IMR-90 (cell line): ENCODE data around the gene FAM168B. TPM values are rescaled to one million over a fixed set of nuclear protein-coding genes. Genes with fewer than 3 reads are reported as not detected.

Experiments
- ATAC-seq: fragments of 200-7000 bp; cut with Tn5 transposase; 2 replicates; pipeline ENCODE4 v1.9.1; 2020; ENCODE audit warnings: low read depth, mild to moderate bottlenecking, moderate library complexity
- BruUV-seq: library from RNA; stranded (reverse); fragments of 400-500 nt; replicated peaks from 2 replicates; lab custom pipeline; 2021; lab: Mats Ljungman, UMichigan
- CTCF ChIA-PET: fragments of 300-600 bp; formaldehyde crosslinking; extraction: SDS; loops from one replicate; lab custom pipeline; 2021; ENCODE audit warnings: antibody characterized with exemption; lab: Yijun Ruan, JAX
- POLR2A ChIA-PET: fragments of 300-600 bp; sonication (Branson Sonifier 250); formaldehyde crosslinking; loops from one replicate; lab custom pipeline; 2022; ENCODE audit warnings: antibody characterized with exemption; ENCODE audit not compliant: unreplicated experiment; lab: Charles Lee
- DNase-seq: peaks from one replicate; pipeline ENCODE4 v3.0.0; 2013
- H2AFZ ChIP-seq: replicated peaks from 2 replicates; pipeline ENCODE3; 2013; ENCODE audit warnings: low read length, mild to moderate bottlenecking; ENCODE audit not compliant: poor library complexity
- H2AK5ac ChIP-seq: 2 replicates; pipeline ENCODE4 v1.6.1; 2013; ENCODE audit warnings: low read depth, low read length, inconsistent platforms
- H2AK9ac ChIP-seq: replicated peaks from 2 replicates; pipeline ENCODE3; 2013; ENCODE audit warnings: mild to moderate bottlenecking, low read depth, low read length, moderate library complexity; ENCODE audit not compliant: poor library complexity
- H2BK120ac ChIP-seq: 2 replicates; pipeline ENCODE4 v1.6.1; 2013; ENCODE audit warnings: low read depth, low read length, inconsistent platforms
- H2BK15ac ChIP-seq: 3 replicates; pipeline ENCODE4 v1.6.1; 2013; ENCODE audit warnings: low read depth, low read length, inconsistent platforms
- H2BK20ac ChIP-seq: 2 replicates; pipeline ENCODE4 v1.6.1; 2013; ENCODE audit warnings: low read depth, mild to moderate bottlenecking, inconsistent platforms, low read length, moderate library complexity
- H2BK5ac ChIP-seq: 2 replicates; pipeline ENCODE4 v1.6.1; 2013; ENCODE audit warnings: mild to moderate bottlenecking, low read depth, low read length, inconsistent platforms; ENCODE audit not compliant: poor library complexity, severe bottlenecking
- H3K14ac ChIP-seq: replicated peaks from 2 replicates; pipeline ENCODE4 v1.6.1; 2013; ENCODE audit warnings: low read depth, low read length, inconsistent platforms
- H3K18ac ChIP-seq: 2 replicates; pipeline ENCODE4 v1.6.1; 2013; ENCODE audit warnings: low read depth, low read length, control low read depth
- H3K23ac ChIP-seq: 2 replicates; pipeline ENCODE4 v1.6.1; 2013; ENCODE audit warnings: low read depth, low read length, inconsistent platforms
- H3K27ac ChIP-seq: 2 replicates; pipeline ENCODE4 v1.5.1; 2013; ENCODE audit warnings: mild to moderate bottlenecking, control low read depth, low read length; ENCODE audit not compliant: insufficient read depth
- H3K27me3 ChIP-seq: 2 replicates; pipeline ENCODE4 v1.6.1; 2013; ENCODE audit warnings: low read length; ENCODE audit not compliant: control insufficient read depth, insufficient read depth
- H3K36me3 ChIP-seq: 2 replicates; pipeline ENCODE4 v1.6.1; 2013; ENCODE audit warnings: low read length, mixed read lengths; ENCODE audit not compliant: control insufficient read depth, insufficient read depth
- H3K4ac ChIP-seq: 2 replicates; pipeline ENCODE4 v1.6.1; 2013; ENCODE audit warnings: low read depth, low read length, inconsistent platforms
- H3K4me1 ChIP-seq: 2 replicates; pipeline ENCODE4 v1.6.1; 2013; ENCODE audit warnings: low read length, mixed read lengths; ENCODE audit not compliant: control insufficient read depth, insufficient read depth
- H3K4me2 ChIP-seq: 2 replicates; pipeline ENCODE4 v1.6.1; 2013; ENCODE audit warnings: low read depth, mild to moderate bottlenecking, control low read depth, low read length, moderate library complexity
- H3K4me3 ChIP-seq: 2 replicates; pipeline ENCODE4 v1.5.1; 2013; ENCODE audit warnings: low read depth, mild to moderate bottlenecking, control low read depth, low read length, moderate library complexity; ENCODE audit not compliant: insufficient read depth
- H3K56ac ChIP-seq: 2 replicates; pipeline ENCODE4 v1.6.1; 2013; ENCODE audit warnings: low read length, inconsistent platforms; ENCODE audit not compliant: insufficient read depth; ENCODE audit errors: extremely low read depth
- H3K79me1 ChIP-seq, 2 experiments: 2 replicates each; pipeline ENCODE4 v1.6.1; 2013; ENCODE audit warnings: low read length in 2 of 2, inconsistent platforms in 1 of 2, low read depth in 1 of 2
- H3K9ac ChIP-seq: 2 replicates; pipeline ENCODE4 v1.6.1; 2013; ENCODE audit warnings: low read depth, low read length, control low read depth
- H3K9me1 ChIP-seq: 2 replicates; pipeline ENCODE4 v1.6.1; 2013; ENCODE audit warnings: low read length, inconsistent platforms; ENCODE audit not compliant: insufficient read depth
- H3K9me3 ChIP-seq: 2 replicates; pipeline ENCODE4 v1.6.1; 2013; ENCODE audit warnings: low read length; ENCODE audit not compliant: control insufficient read depth, insufficient read depth
- H4K20me1 ChIP-seq: 2 replicates; pipeline ENCODE4 v1.6.1; 2013; ENCODE audit warnings: low read length, inconsistent platforms; ENCODE audit not compliant: insufficient read depth
- H4K5ac ChIP-seq: 2 replicates; pipeline ENCODE4 v1.6.1; 2013; ENCODE audit warnings: mild to moderate bottlenecking, low read depth, low read length, control low read depth
- H4K8ac ChIP-seq, 2 experiments: 2 replicates each; pipeline ENCODE4 v1.6.1; 2013; ENCODE audit warnings: low read depth in 2 of 2, low read length in 2 of 2, control low read depth in 1 of 2, inconsistent platforms in 1 of 2
- H4K91ac ChIP-seq: 2 replicates; pipeline ENCODE4 v1.6.1; 2013; ENCODE audit warnings: low read depth, low read length, inconsistent platforms; ENCODE audit not compliant: insufficient read depth
- CEBPB ChIP-seq: IDR thresholded peaks from 2 replicates; pipeline ENCODE4 v1.6.1; 2012; ENCODE audit warnings: low read depth, low read length, improper control_type of control experiment
- CHD1 ChIP-seq: IDR thresholded peaks from 2 replicates; pipeline ENCODE4 v1.6.1; 2012; ENCODE audit warnings: low read depth, low read length, improper control_type of control experiment
- ELK1 ChIP-seq: fragments of 150-350 bp; IDR thresholded peaks from 2 replicates; pipeline ENCODE4 v1.6.1; 2016; ENCODE audit warnings: low read depth, mild to moderate bottlenecking, low read length, moderate library complexity, borderline replicate concordance
- FOS ChIP-seq: fragments of 150-350 bp; IDR thresholded peaks from 2 replicates; pipeline ENCODE4 v1.6.1; 2016; ENCODE audit warnings: low read depth, low read length
- NFE2L2 ChIP-seq: fragments of 150-350 bp; IDR thresholded peaks from 2 replicates; pipeline ENCODE4 v1.6.1; 2016; ENCODE audit warnings: low read depth, mild to moderate bottlenecking, low read length
- POLR2A ChIP-seq: IDR thresholded peaks from 2 replicates; pipeline ENCODE4 v1.6.1; 2012; ENCODE audit warnings: mild to moderate bottlenecking, low read depth, low read length
- RAD21 ChIP-seq: IDR thresholded peaks from 2 replicates; pipeline ENCODE4 v1.6.1; 2012; ENCODE audit warnings: low read length, improper control_type of control experiment
- WGBS, 2 experiments: methylation state at CpG; one replicate each; pipeline versions ENCODE4 v1.1.5 to v1.1.7; 2013; ENCODE audit warnings: missing lambda C conversion rate in 2 of 2; ENCODE audit not compliant: insufficient read length in 1 of 2; ENCODE audit errors: extremely low coverage in 2 of 2; 5-methylcytosine and 5-hydroxymethylcytosine counted together
- dilution Hi-C: fragments of 300-500 bp; cut with HindIII; formaldehyde crosslinking; loops from one replicate; pipeline ENCODE4 v1.14.3; 2018; ENCODE audit warnings: low sequenced_read_pairs; ENCODE audit not compliant: unreplicated experiment
- in situ Hi-C: fragments of 300-500 bp; cut with MboI; formaldehyde crosslinking; loops from 3 replicates; pipeline ENCODE4 v1.14.3; 2019; ENCODE audit warnings: low sequenced_read_pairs, inconsistent platforms, mixed read lengths
- intact Hi-C: fragments of 100-400 bp; cut with micrococcal nuclease; formaldehyde crosslinking; loops from 2 replicates; pipeline ENCODE4 v1.10.0; 2022
- polyA plus RNA-seq, 3 experiments: library from polyadenylated mRNA; depleted of rRNA; stranded (reverse); fragments of >200 nt; gene quantifications; 2 replicates each; pipeline ENCODE4 v1.2.3, GENCODE V29; 2012; ENCODE audit warnings: low replicate concordance in 1 of 3
- total RNA-seq: library from RNA; depleted of rRNA; stranded (reverse); fragments of >200 nt; gene quantifications from 2 replicates; pipeline ENCODE4 v1.2.3, GENCODE V29; 2012

The FAM168B gene
- total and polyA plus RNA-seq, 2 of the 4 experiments (the other 2 are of a cell fraction) = 76.4 to 106 TPM

- H2AK9ac ChIP-seq = no peak overlapping the region
- no peak overlapping the region for H2AFZ ChIP-seq
- H3K14ac ChIP-seq = no peak overlapping the region
- H3K9me3 ChIP-seq = no peaks in the 10 kb centered on the region
- H2BK120ac ChIP-seq = no peak overlapping the region
- TF ChIP-seq FOS (no peak), CEBPB (no peak), POLR2A (no peak), ELK1 (no peak), CHD1 (no peak), NFE2L2 (no peak), RAD21 (no peak)
- no peak overlapping the region for H3K4ac ChIP-seq
- H3K56ac ChIP-seq = no peak overlapping the region
- H3K4me3 ChIP-seq = no peak overlapping the region
- peaks cover 11% of the 10 kb centered on the region for H3K9me1 ChIP-seq
- H3K23ac ChIP-seq = no peak overlapping the region
- DNase-seq = no peak
- H2BK5ac ChIP-seq = no peak overlapping the region
- no peak for ATAC-seq
- H4K20me1 ChIP-seq = peaks cover 11% of the 10 kb centered on the region; the same call in 1 of the 2 replicates
- intact Hi-C loops (no loop called here), dilution Hi-C loops (no loop called here), in situ Hi-C loops (no loop called here)
- no peaks in the 10 kb centered on the region for H3K4me1 ChIP-seq
- no TSS peak for BruUV-seq
- H3K4me2 ChIP-seq = no peak overlapping the region
- ChIA-PET POLR2A (no interaction called here), CTCF (no interaction called here)
- no peak overlapping the region for H4K91ac ChIP-seq
- peaks cover 33 to 40% of the 10 kb centered on the region in 2 experiments for H3K79me1 ChIP-seq
- no peak overlapping the region for H2BK20ac ChIP-seq
- H3K27ac ChIP-seq = no peak overlapping the region
- H4K5ac ChIP-seq = no peak overlapping the region
- no peak overlapping the region for H2AK5ac ChIP-seq
- H3K9ac ChIP-seq = no peak overlapping the region
- no peak overlapping the region for H4K8ac ChIP-seq
- H2BK15ac ChIP-seq = no peak overlapping the region
- no peaks in the 10 kb centered on the region for H3K27me3 ChIP-seq
- peaks cover 31% of the 10 kb centered on the region for H3K36me3 ChIP-seq
- H3K18ac ChIP-seq = no peak overlapping the region
- 94% methylated on average over 2 of the region's 2 CpGs; no CpG with 5 or more reads in 1 of the 2 experiments for WGBS, 2 experiments
Observed at GRCh38 chr2:131140581-131140980, 47.3 kb upstream of the FAM168B start.
